GM19463 (cell line): ENCODE results near the gene ZFP30.
A peak's percentile ranks its signal among the peaks of the same experiment; 100 is the strongest.
"Not testable (repeated sequence)": the region's sequence is repeated elsewhere in the genome, so short reads cannot be mapped to it uniquely, and the experiment has no call there.

Experiments used
- ATAC-seq: cut with Tn5 transposase; IDR thresholded peaks from one replicate; pipeline ENCODE4 v1.9.1; 2021; ENCODE audit warnings: mild to moderate bottlenecking, moderate library complexity; ENCODE audit not compliant: unreplicated experiment

The ZFP30 gene

DNA sequence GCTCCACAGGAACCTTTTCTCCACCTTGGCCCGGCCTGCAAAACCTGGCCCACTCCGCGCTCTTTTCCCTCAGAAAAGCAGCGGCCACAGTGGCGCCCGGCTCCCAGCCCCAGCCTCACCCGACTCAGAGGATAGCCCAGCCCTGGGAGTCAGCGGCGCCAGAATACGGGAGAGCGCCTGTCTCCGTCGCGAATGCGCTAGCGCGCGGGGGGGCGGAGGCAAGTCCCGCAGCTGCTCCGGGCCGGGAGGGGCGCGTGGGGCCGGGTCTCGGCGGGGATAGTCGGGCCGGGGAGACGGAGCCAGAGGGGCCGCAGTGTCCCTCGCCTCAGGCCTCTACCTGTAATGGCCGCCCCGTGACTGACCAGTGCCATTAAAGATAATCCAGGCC, at the start of gene ZFP30:
Gene ZFP30 (minus strand): TSS at position 165 of the 388 bp plus-strand sequence. CDS start 7,643 bp downstream, outside the sequence.
- peak; percentile 46 for ATAC-seq

- no peak for ATAC-seq
These were observed 43.8 kb upstream of the ZFP30 start for GRCh38 chr19:37699057-37699456.

GRCh38 chr19:37698216-37698615, 43.0 kb upstream of the ZFP30 start:
- no peak for ATAC-seq

- no peak for ATAC-seq
These were observed 40.1 kb upstream of the ZFP30 start for GRCh38 chr19:37695144-37695899.

DNA sequence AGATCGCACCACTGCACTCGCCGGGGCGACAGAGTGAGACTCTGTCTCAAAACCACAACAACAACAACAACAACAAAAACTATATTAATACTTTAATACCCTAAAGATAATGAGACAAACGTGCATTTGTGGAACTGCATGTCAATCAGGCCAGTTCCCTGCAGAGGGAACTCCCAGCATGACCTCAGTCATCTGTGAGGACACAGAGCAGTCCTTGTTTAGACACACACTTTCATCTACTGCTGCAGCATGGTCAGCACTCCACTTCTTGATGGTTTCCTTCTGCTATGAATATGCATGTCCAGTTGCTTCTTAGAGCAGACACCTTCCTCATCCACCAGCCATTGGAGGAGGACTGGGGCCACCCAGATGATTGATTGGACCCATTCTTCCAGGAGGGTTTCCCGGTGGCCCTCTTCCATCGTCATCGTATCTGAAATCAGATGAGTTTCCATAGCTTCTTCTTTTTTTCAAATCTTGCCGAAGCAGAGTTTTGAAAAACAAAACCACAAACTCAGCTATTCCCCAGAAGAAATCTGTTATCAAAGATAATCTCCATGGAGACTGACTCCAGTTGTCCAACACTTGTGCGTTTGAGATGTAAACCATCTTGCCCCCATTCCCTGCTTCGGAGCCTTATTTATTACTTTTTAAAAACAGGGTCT, 37.8 kb upstream of the ZFP30 start:
- ATAC-seq, result no peak

GRCh38 chr19:37691881-37692504, 36.7 kb upstream of the ZFP30 start:
- ATAC-seq, result no peak

DNA sequence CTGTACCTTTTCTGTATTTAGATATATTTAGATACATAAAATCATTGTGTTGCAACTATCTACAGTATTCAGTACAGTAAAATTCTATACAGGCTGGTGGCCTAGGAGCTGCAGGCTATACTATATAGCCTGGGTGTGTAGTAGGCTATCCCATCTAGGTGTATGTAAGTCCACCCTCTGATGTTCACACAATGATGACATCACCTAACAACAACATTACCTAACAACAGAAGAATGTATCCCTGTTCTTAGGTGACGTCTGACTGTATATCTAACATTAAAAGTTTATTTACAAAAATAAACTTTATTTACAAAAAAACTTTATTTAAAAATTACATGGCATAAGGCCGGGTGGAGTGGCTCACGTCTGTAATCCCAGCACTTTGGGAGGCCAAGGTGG, 28.3 kb upstream of the ZFP30 start:
- ATAC-seq, result no peak

DNA sequence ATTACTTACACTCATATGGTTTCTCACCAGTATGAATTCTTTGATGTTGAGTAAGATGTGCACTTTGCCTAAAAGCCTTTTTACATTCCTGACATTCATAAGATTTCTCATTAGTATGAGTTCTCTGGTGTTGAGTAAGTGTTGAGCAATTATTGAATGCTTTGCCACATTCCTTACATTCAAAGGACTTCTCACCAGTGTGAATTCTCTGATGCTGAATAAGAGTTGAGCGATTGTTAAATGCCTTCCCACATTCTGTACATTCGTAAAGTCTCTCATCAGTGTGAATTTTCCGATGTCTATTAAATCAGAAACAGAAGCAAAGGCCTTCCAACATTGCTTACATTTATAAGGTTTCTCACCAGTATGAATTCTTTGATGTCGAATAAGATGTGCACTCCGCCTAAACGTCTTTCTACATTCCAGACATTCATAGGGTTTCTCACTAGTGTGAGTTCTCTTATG, 14.2 kb upstream of the ZFP30 start:
- ATAC-seq, result no peak

- not testable (repeated sequence) for ATAC-seq
These were observed 1.9 kb upstream of the ZFP30 start for GRCh38 chr19:37657157-37657556.

GRCh38 chr19:37655689-37656371, 565 bp upstream of the ZFP30 start:
- peak; percentile 52 for ATAC-seq

DNA sequence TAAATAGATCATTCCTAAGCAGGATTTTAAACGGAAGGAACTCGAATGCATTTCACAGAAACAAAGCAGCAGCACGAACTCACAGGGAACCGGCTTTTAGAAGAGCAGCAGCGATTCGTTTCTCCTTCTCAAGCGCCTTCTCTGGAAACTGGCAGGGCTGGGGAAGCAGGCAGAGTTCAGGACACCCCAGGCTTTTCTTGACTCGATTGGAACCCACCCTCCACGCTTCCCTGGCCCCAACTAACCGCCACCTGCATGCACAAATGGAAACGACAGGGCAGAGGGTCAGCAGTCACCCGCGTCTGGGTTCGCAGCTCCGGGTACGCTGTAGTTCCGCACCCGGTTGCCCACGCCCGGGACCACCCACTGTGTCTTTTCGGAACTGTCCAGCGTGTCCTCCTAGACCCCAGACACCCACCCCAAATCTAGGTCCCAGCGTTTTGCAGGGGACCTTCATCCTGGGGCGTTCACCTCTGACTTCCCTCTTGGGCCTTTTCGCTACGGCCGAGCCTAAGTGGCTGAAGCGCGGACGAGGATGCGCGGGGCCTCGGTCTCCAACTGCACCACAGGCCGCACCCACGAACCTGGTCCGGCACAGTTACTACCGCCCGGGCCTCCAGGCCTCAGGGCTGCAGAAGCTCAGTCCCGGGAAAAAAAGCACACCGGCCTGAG, 500 bp downstream of the ZFP30 start:
- ATAC-seq, result peak; percentile 46

DNA sequence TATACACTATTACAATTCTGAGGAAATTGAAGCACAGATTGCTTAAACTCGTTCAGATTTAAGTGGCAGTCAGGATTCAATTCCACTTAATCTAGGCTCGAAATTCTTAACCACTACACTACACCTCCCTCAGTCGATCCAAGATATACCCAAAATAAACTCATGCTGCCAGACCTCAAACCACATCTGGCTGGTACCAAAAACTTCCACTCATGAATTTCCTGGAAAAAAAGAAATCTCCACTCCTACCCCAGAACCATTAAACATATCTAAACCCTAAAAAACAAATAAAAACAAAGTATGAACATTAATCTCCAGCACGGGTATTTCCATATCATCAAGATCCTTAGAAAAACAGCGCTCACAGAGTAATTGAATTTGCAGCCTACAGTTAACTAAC, 1.1 kb downstream of the ZFP30 start:
- ATAC-seq, result no peak

- ATAC-seq, result no peak
These were observed 19.9 kb downstream of the ZFP30 start for GRCh38 chr19:37635076-37636056.

DNA sequence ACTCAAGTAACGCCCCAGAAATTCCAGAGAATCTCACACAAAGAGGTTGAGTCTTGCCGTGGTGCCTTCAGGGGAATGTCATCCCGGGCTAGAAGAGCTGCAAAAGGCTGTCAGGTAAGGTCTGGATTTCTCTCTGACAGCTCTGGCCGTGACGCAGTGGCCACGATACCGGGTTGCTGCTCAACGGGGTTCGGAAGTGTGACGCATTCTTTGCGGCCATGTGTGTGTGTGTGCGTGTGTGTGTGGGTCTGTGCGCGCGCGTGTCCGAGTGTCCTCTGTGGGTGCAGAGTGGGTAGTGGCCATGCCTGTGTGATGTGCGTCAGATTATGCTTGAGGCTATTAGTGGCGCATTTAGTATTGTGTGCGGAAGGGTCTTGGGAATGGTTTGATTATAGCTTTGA, 60.3 kb downstream of the ZFP30 start:
- ATAC-seq, result peak; percentile 31

GRCh38 chr19:37594304-37594981, 60.8 kb downstream of the ZFP30 start, which contains the start of the genes ZNF540 and ZNF571:
ZNF540 (plus strand) TSS chr19:37594876; CDS start chr19:37598448, 3,572 bp downstream.
ZNF571 (minus strand) TSS chr19:37594792; CDS start chr19:37586676, 8,116 bp downstream.
- ATAC-seq, result peak; percentile 95

DNA sequence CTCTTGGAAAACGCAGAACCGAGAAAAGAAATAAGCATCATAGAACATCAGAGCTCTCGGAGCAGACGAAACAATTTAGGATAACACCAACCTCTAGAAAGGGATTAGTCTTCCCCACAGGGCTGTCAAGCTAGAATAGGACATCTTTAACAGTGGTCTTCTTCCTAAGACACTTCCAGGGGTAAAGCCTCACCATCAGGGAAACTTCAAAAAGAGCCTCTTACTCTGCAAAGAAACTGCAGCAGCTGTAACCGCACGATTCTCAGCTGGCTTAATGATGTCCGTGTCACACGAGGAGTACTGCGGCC, 61.3 kb downstream of the ZFP30 start:
- ATAC-seq, result no peak

DNA sequence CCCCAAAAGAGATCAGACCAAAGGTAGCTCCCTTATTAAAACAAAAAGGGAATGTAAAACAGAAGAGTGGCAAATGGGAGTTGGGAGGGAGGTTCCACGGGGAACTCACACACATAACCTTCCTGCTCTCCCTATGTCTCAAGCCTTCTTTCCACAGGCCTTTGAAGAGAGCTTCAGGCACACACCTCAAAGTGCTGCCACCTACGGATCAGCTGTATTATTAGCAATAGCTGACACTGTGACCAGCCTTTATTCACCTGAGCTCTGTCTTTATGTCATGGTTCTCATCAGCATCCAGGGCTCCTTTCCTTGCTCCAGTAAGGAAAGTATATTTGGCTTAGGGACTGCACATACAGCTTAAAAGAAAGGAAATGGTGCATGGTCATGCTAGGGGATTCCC, 71.9 kb downstream of the ZFP30 start:
- ATAC-seq, result no peak

- no peak for ATAC-seq
These were observed 83.1 kb downstream of the ZFP30 start for GRCh38 chr19:37572203-37572602.

DNA sequence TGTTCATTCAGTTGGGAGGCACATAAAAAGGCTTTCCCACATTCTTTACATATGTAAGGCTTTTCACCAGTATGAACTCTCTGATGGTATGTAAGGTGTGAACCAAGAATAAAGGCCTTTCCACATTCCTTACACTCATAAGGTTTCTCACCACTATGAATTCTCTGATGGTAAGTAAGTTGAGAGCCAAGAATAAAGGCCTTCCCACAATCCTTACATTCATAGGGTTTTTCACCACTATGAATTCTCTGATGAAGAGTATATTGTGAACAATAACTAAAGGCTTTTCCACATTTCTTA, 89.9 kb downstream of the ZFP30 start:
- ATAC-seq, result no peak
